A673 (cell line): ENCODE results near the gene HLA-C. TPM values are rescaled to one million over a fixed set of nuclear protein-coding genes. Genes with fewer than 3 reads are reported as not detected.

Source experiments
- BruUV-seq: library from RNA; stranded (reverse); fragments of 400-500 nt; replicated peaks from 2 replicates; lab custom pipeline; 2021; lab: Mats Ljungman, UMichigan
- CTCF ChIA-PET: fragments of 300-600 bp; sonication (Branson Sonifier 250); formaldehyde crosslinking; loops from one replicate; lab custom pipeline; 2022; ENCODE audit warnings: antibody characterized with exemption; lab: Charles Lee
- POLR2A ChIA-PET: fragments of 300-600 bp; sonication (Branson Sonifier 250); formaldehyde crosslinking; loops from one replicate; lab custom pipeline; 2022; ENCODE audit warnings: antibody characterized with exemption; ENCODE audit not compliant: low non-redundant PET; lab: Charles Lee
- DNase-seq: peaks from one replicate; pipeline ENCODE4 v3.0.0-alpha.2; 2015; ENCODE audit warnings: low spot score
- H3K27ac ChIP-seq: fragments of 200-600 bp; sonication (generic); 2 replicates; pipeline ENCODE4 v1.5.1; 2016; ENCODE audit warnings: mixed run types, low read depth, mild to moderate bottlenecking, mixed read lengths, antibody characterized with exemption, low read length; ENCODE audit not compliant: poor library complexity, severe bottlenecking
- H3K27me3 ChIP-seq: fragments of 200-600 bp; sonication (generic); replicated peaks from 2 replicates; pipeline ENCODE4 v1.6.1; 2017; ENCODE audit warnings: mixed run types, low read depth, mild to moderate bottlenecking, mixed read lengths, antibody characterized with exemption, low read length; ENCODE audit not compliant: insufficient read depth, poor library complexity
- H3K36me3 ChIP-seq: fragments of 200-600 bp; sonication (generic); 2 replicates; pipeline ENCODE4 v1.6.1; 2016; ENCODE audit warnings: mixed run types, mild to moderate bottlenecking, mixed read lengths, antibody characterized with exemption, low read length; ENCODE audit not compliant: insufficient read depth, poor library complexity, severe bottlenecking
- H3K4me1 ChIP-seq: fragments of 200-600 bp; sonication (generic); 2 replicates; pipeline ENCODE4 v1.6.1; 2017; ENCODE audit warnings: mixed run types, mild to moderate bottlenecking, mixed read lengths, antibody characterized with exemption, low read length; ENCODE audit not compliant: insufficient read depth, poor library complexity, severe bottlenecking
- H3K4me3 ChIP-seq: fragments of 200-600 bp; sonication (generic); 2 replicates; pipeline ENCODE4 v1.5.1; 2016; ENCODE audit warnings: low read depth, mixed run types, mild to moderate bottlenecking, mixed read lengths, low read length; ENCODE audit not compliant: poor library complexity, severe bottlenecking
- H3K9me3 ChIP-seq: fragments of 200-600 bp; sonication (generic); 2 replicates; pipeline ENCODE4 v1.6.1; 2016; ENCODE audit warnings: mixed run types, low read depth, mild to moderate bottlenecking, mixed read lengths, antibody characterized with exemption, low read length; ENCODE audit not compliant: poor library complexity, severe bottlenecking
- CTCF ChIP-seq: fragments of 300-800, 200-600 bp; sonication (generic); conservative IDR thresholded peaks from 2 replicates; pipeline ENCODE4 v1.5.1; 2017; ENCODE audit warnings: low read depth, mild to moderate bottlenecking, antibody characterized with exemption, low read length, moderate library complexity, mixed read lengths
- EZH2 ChIP-seq: fragments of 200-600 bp; sonication (generic); IDR thresholded peaks from 2 replicates; pipeline ENCODE4 v1.6.1; 2017; ENCODE audit warnings: borderline replicate concordance, low read depth, mild to moderate bottlenecking, mixed read lengths, antibody characterized with exemption, low read length; ENCODE audit not compliant: poor library complexity, severe bottlenecking
- intact Hi-C: fragments of 100-400 bp; cut with micrococcal nuclease; formaldehyde crosslinking; loops from one replicate; pipeline ENCODE4 v1.10.0; 2022; ENCODE audit not compliant: unreplicated experiment
- total RNA-seq: library from RNA; stranded (reverse); gene quantifications from 2 replicates; pipeline ENCODE4 v1.2.3, GENCODE V29; 2021

Gene HLA-C
- total RNA-seq, 1 experiment from 2014 or later: 121 TPM

- CTCF ChIA-PET: no interaction called here
- intact Hi-C loops: no loop called here
- BruUV-seq: no TSS peak
Measured at GRCh38 chr6:31247813-31248212, 24.1 kb downstream of the HLA-C start.

GRCh38 chr6:31246051-31246521 lies 25.8 kb downstream of the HLA-C start:
- DNase-seq: peak; percentile 10
- intact Hi-C loops: no loop called here

More at GRCh38 chr6:31247813-31248212, 24.1 kb downstream of the HLA-C start:
- no peaks in the 10 kb centered on the region for H3K4me1 ChIP-seq
- POLR2A ChIA-PET: no interaction called here
- no peaks in the 10 kb centered on the region for H3K36me3 ChIP-seq
- peaks cover 63% of the 10 kb centered on the region for H3K27me3 ChIP-seq
- no peak for DNase-seq
- TF ChIP-seq CTCF: no peak
- no peak for TF ChIP-seq EZH2
- H3K9me3 ChIP-seq: no peaks in the 10 kb centered on the region
- no peak overlapping the region for H3K4me3 ChIP-seq
- no peak overlapping the region for H3K27ac ChIP-seq

GRCh38 chr6:31243508-31243907 lies 28.4 kb downstream of the HLA-C start:
- TF ChIP-seq EZH2: no peak
- no peak for TF ChIP-seq CTCF
- no peak overlapping the region for H3K27ac ChIP-seq
- H3K9me3 ChIP-seq: no peaks in the 10 kb centered on the region
- H3K4me3 ChIP-seq: no peak overlapping the region
- peaks cover 24% of the 10 kb centered on the region for H3K27me3 ChIP-seq
- no TSS peak for BruUV-seq
- peak; percentile 14 for DNase-seq
- CTCF ChIA-PET: no interaction called here
- no peaks in the 10 kb centered on the region for H3K36me3 ChIP-seq
- no peaks in the 10 kb centered on the region for H3K4me1 ChIP-seq
- POLR2A ChIA-PET: no interaction called here
- intact Hi-C loops: no loop called here

More at GRCh38 chr6:31246051-31246521, 25.8 kb downstream of the HLA-C start:
- Histone ChIP-seq H3K36me3 (no peaks in the 10 kb centered on the region), H3K4me1 (no peaks in the 10 kb centered on the region), H3K9me3 (no peaks in the 10 kb centered on the region), H3K4me3 (no peak overlapping the region), H3K27ac (no peak overlapping the region), H3K27me3 (peaks cover 49% of the 10 kb centered on the region)
- POLR2A ChIA-PET: no interaction called here
- no peak for TF ChIP-seq CTCF
- no TSS peak for BruUV-seq
- CTCF ChIA-PET: no interaction called here
